ENCODE results near the gene SYNGAP1. TPM values are rescaled to one million over a fixed set of nuclear protein-coding genes. Genes with fewer than 3 reads are reported as not detected.

Gene SYNGAP1
- total RNA-seq, 1 experiment from 2014 or later: 5.2 TPM

GRCh38 chr6:33438978-33439594 is 19.2 kb downstream of the SYNGAP1 start:
- DNase-seq (ENCODE audit: low spot score): no peak

GRCh38 chr6:33439956-33440648 is 20.2 kb downstream of the SYNGAP1 start:
- DNase-seq (ENCODE audit: low spot score): no peak

- no peak for DNase-seq (ENCODE audit: low spot score)
Observed at GRCh38 chr6:33440649-33441309, 20.9 kb downstream of the SYNGAP1 start.

- no peak for DNase-seq (ENCODE audit: low spot score)
Observed at GRCh38 chr6:33441457-33441856, 21.6 kb downstream of the SYNGAP1 start.

- DNase-seq (ENCODE audit: low spot score): no peak
Observed at GRCh38 chr6:33442283-33442682, 22.4 kb downstream of the SYNGAP1 start.

- DNase-seq (ENCODE audit: low spot score): no peak
Observed at GRCh38 chr6:33443025-33443424, 23.2 kb downstream of the SYNGAP1 start.

- DNase-seq (ENCODE audit: low spot score): no peak
Observed at GRCh38 chr6:33443619-33444504, 24.0 kb downstream of the SYNGAP1 start.

GRCh38 chr6:33445119-33445603 is 25.3 kb downstream of the SYNGAP1 start:
- DNase-seq (ENCODE audit: low spot score): no peak

- no peak for DNase-seq (ENCODE audit: low spot score)
Observed at GRCh38 chr6:33446356-33446755, 26.5 kb downstream of the SYNGAP1 start.

GRCh38 chr6:33450434-33450833 is 30.6 kb downstream of the SYNGAP1 start:
- no peak for DNase-seq (ENCODE audit: low spot score)

- DNase-seq (ENCODE audit: low spot score): no peak
Observed at GRCh38 chr6:33451606-33452005, 31.7 kb downstream of the SYNGAP1 start.

GRCh38 chr6:33452496-33452895 is 32.6 kb downstream of the SYNGAP1 start:
- DNase-seq (ENCODE audit: low spot score): no peak

GRCh38 chr6:33453393-33454008 is 33.6 kb downstream of the SYNGAP1 start:
- DNase-seq (ENCODE audit: low spot score): peak; percentile 13

GRCh38 chr6:33454009-33454946 is 34.4 kb downstream of the SYNGAP1 start, which contains the start of gene ZBTB9:
TSS of gene ZBTB9 (plus strand) at chr6:33454576. CDS start at chr6:33455101, 525 bp downstream.
- DNase-seq (ENCODE audit: low spot score): peak; percentile 97

- no peak for DNase-seq (ENCODE audit: low spot score)
Observed at GRCh38 chr6:33455051-33455450, 35.2 kb downstream of the SYNGAP1 start.

- DNase-seq (ENCODE audit: low spot score): no peak
Observed at GRCh38 chr6:33456156-33456555, 36.3 kb downstream of the SYNGAP1 start.

GRCh38 chr6:33458676-33459075 is 38.8 kb downstream of the SYNGAP1 start:
- no peak for DNase-seq (ENCODE audit: low spot score)

- no peak for DNase-seq (ENCODE audit: low spot score)
Observed at GRCh38 chr6:33459226-33459625, 39.4 kb downstream of the SYNGAP1 start.

GRCh38 chr6:33466075-33466735 is 46.3 kb downstream of the SYNGAP1 start:
- no peak for DNase-seq (ENCODE audit: low spot score)

Data from HT-29 (cell line).